GM23248 (cell line): ENCODE data around the gene RASSF3. TPM values are rescaled to one million over a fixed set of nuclear protein-coding genes. Genes with fewer than 3 reads are reported as not detected.
A peak's percentile ranks its signal among the peaks of the same experiment; 100 is the strongest.
"Not testable (repeated sequence)": the region's sequence is repeated elsewhere in the genome, so short reads cannot be mapped to it uniquely, and the experiment has no call there.

Experiments used
- DNase-seq: peaks from one replicate; pipeline ENCODE4 v3.0.0-alpha.2; 2015
- H2AFZ ChIP-seq: fragments of 200-600 bp; sonication (generic); 2 replicates; pipeline ENCODE4 v1.6.1; 2016; ENCODE audit warnings: antibody characterized with exemption
- H3F3A ChIP-seq: fragments of 200-600 bp; sonication (generic); 2 replicates; pipeline ENCODE4 v1.6.1; 2016; ENCODE audit warnings: mild to moderate bottlenecking, antibody characterized with exemption, mixed run types; ENCODE audit not compliant: insufficient read depth
- H3K27ac ChIP-seq: fragments of 200-600 bp; sonication (generic); 2 replicates; pipeline ENCODE4 v1.5.1; 2016; ENCODE audit warnings: mild to moderate bottlenecking
- H3K27me3 ChIP-seq: fragments of 200-600 bp; sonication (generic); replicated peaks from 2 replicates; pipeline ENCODE4 v1.6.1; 2016; ENCODE audit warnings: mild to moderate bottlenecking; ENCODE audit not compliant: insufficient read depth
- H3K36me3 ChIP-seq: fragments of 200-600 bp; sonication (generic); 2 replicates; pipeline ENCODE4 v1.6.1; 2016; ENCODE audit warnings: low read depth, mild to moderate bottlenecking
- H3K4me1 ChIP-seq: fragments of 200-600 bp; sonication (generic); 2 replicates; pipeline ENCODE4 v1.6.1; 2016; ENCODE audit warnings: mild to moderate bottlenecking; ENCODE audit not compliant: insufficient read depth
- H3K4me2 ChIP-seq: fragments of 200-600 bp; sonication (generic); one replicate; pipeline ENCODE4 v1.6.1; 2016; ENCODE audit warnings: mild to moderate bottlenecking; ENCODE audit not compliant: unreplicated experiment
- H3K4me3 ChIP-seq: fragments of 200-600 bp; sonication (generic); 2 replicates; pipeline ENCODE4 v1.5.1; 2016; ENCODE audit warnings: mild to moderate bottlenecking
- H3K79me2 ChIP-seq: fragments of 200-600 bp; sonication (generic); 2 replicates; pipeline ENCODE4 v1.6.1; 2016; ENCODE audit warnings: mild to moderate bottlenecking; ENCODE audit not compliant: insufficient read depth
- H3K9ac ChIP-seq: fragments of 200-600 bp; sonication (generic); 2 replicates; pipeline ENCODE4 v1.6.1; 2016; ENCODE audit warnings: mild to moderate bottlenecking
- H3K9me2 ChIP-seq: fragments of 200-600 bp; sonication (generic); 2 replicates; pipeline ENCODE4 v1.6.1; 2016; ENCODE audit warnings: mixed run types, mild to moderate bottlenecking, moderate library complexity; ENCODE audit not compliant: insufficient read depth
- H3K9me3 ChIP-seq: fragments of 200-600 bp; sonication (generic); one replicate; pipeline ENCODE4 v1.6.1; 2017; ENCODE audit warnings: low read depth
- H4K20me1 ChIP-seq: fragments of 200-600 bp; sonication (generic); 2 replicates; pipeline ENCODE4 v1.6.0; 2016; ENCODE audit not compliant: insufficient read depth
- EZH2 ChIP-seq: fragments of 200-600 bp; sonication (generic); IDR thresholded peaks from 2 replicates; pipeline ENCODE4 v1.6.1; 2018; ENCODE audit warnings: antibody characterized with exemption, mild to moderate bottlenecking; ENCODE audit not compliant: insufficient read depth, poor library complexity, severe bottlenecking
- EZH2phosphoT487 ChIP-seq: fragments of 200-600 bp; sonication (generic); IDR thresholded peaks from 2 replicates; pipeline ENCODE4 v1.6.1; 2018; ENCODE audit warnings: antibody characterized with exemption, moderate library complexity, mild to moderate bottlenecking, low read depth; ENCODE audit not compliant: insufficient read depth
- WGBS, 2 experiments: methylation state at CpG; one replicate each; pipeline ENCODE4 v1.1.6; 2015 to 2017; ENCODE audit warnings: low lambda C conversion rate in 2 of 2, low coverage in 1 of 2; ENCODE audit errors: missing lambda C conversion rate in 2 of 2; 5-methylcytosine and 5-hydroxymethylcytosine counted together
- in situ Hi-C: fragments of 300-500 bp; cut with MboI; formaldehyde crosslinking; loops from 2 replicates; pipeline ENCODE4 v1.15.0; 2020
- polyA plus RNA-seq: library from polyadenylated mRNA; unstranded; fragments of >200 nt; fragmentation: Nextera tagmentation; extraction: Ambion mirVana; gene quantifications from 2 replicates; pipeline ENCODE4 v1.2.1, GENCODE V29; 2016
- total RNA-seq: library from RNA; depleted of rRNA; stranded (reverse); fragments of >200 nt; shearing (Covaris generic); gene quantifications from 2 replicates; pipeline ENCODE4 v1.2.3, GENCODE V29; 2014

Gene RASSF3
- total and polyA plus RNA-seq, 2 experiments from 2014 or later = 1.9 to 4.9 TPM

- H3K27me3 ChIP-seq = no peaks in the 10 kb centered on the region
- H2AFZ ChIP-seq = peak overlapping the region; percentile 92
- no peak overlapping the region for H3K27ac ChIP-seq
- no peaks in the 10 kb centered on the region for H3K9me3 ChIP-seq
- no peaks in the 10 kb centered on the region for H3K36me3 ChIP-seq
- 0 out of 2 replicates have a peak, but pooled peaks cover 1% of the 10 kb centered on the region for H3K4me1 ChIP-seq
- peaks cover 31% of the 10 kb centered on the region for H3K79me2 ChIP-seq
- H3K4me2 ChIP-seq = peak overlapping the region; percentile 90
- H4K20me1 ChIP-seq = no peaks in the 10 kb centered on the region
- peak overlapping the region; percentile 75 for H3K4me3 ChIP-seq
- no peak for TF ChIP-seq EZH2
- no peak for TF ChIP-seq EZH2phosphoT487
- peak overlapping the region; percentile 66 for H3K9ac ChIP-seq
- WGBS, 2 experiments = 0% methylated on average over 29 to 52 of the region's 60 CpGs
- DNase-seq = peak; percentile 76
- peaks cover 18% of the 10 kb centered on the region for H3F3A ChIP-seq
- H3K9me2 ChIP-seq = no peaks in the 10 kb centered on the region
- in situ Hi-C loops = no loop called here
These were observed 505 bp downstream of the RASSF3 start for GRCh38 chr12:64610660-64611340.

GRCh38 chr12:64611341-64612284 lies 1.3 kb downstream of the RASSF3 start:
- Histone ChIP-seq H3K4me2 (peak overlapping the region; percentile 90), H3K27ac (no peak overlapping the region), H4K20me1 (no peaks in the 10 kb centered on the region), H3K4me3 (peak overlapping the region; percentile 75), H3K9me2 (no peaks in the 10 kb centered on the region), H3K9ac (peak overlapping the region; percentile 66), H3K79me2 (peaks cover 31% of the 10 kb centered on the region), H3K27me3 (no peaks in the 10 kb centered on the region), H3F3A (peaks cover 18% of the 10 kb centered on the region), H3K36me3 (no peaks in the 10 kb centered on the region), H3K4me1 (peaks cover 8% of the 10 kb centered on the region; the same call in 1 of the 2 replicates), H2AFZ (peak overlapping the region; percentile 92), H3K9me3 (no peaks in the 10 kb centered on the region)
- TF ChIP-seq EZH2 (no peak), EZH2phosphoT487 (no peak)
- DNase-seq = peak; percentile 65
- in situ Hi-C loops = no loop called here
- 18 to 19% methylated on average over 31 of the region's 31 CpGs for WGBS, 2 experiments

GRCh38 chr12:64612843-64613242 lies 2.5 kb downstream of the RASSF3 start:
- Histone ChIP-seq H3K9me3 (no peaks in the 10 kb centered on the region), H3K4me3 (no peak overlapping the region), H2AFZ (no peak overlapping the region), H3K36me3 (no peaks in the 10 kb centered on the region), H3K9me2 (no peaks in the 10 kb centered on the region), H3F3A (peaks cover 18% of the 10 kb centered on the region), H3K27ac (no peak overlapping the region), H3K4me1 (peaks cover 8% of the 10 kb centered on the region; the same call in 1 of the 2 replicates), H3K9ac (no peak overlapping the region), H4K20me1 (no peaks in the 10 kb centered on the region), H3K4me2 (no peak overlapping the region), H3K79me2 (peaks cover 37% of the 10 kb centered on the region), H3K27me3 (no peaks in the 10 kb centered on the region)
- WGBS, 2 experiments = 62 to 66% methylated on average over 4 of the region's 4 CpGs
- TF ChIP-seq EZH2 (no peak), EZH2phosphoT487 (no peak)
- in situ Hi-C loops = no loop called here
- no peak for DNase-seq

- in situ Hi-C loops, H3K36me3 ChIP-seq, H3K4me3 ChIP-seq, H2AFZ ChIP-seq, H3K9me3 ChIP-seq, DNase-seq, H3K9me2 ChIP-seq, H3K4me1 ChIP-seq, H3K27me3 ChIP-seq, H3K9ac ChIP-seq, H4K20me1 ChIP-seq, H3K27ac ChIP-seq, H3K4me2 ChIP-seq: not testable (repeated sequence)
- Histone ChIP-seq H3K79me2 (peaks cover 42% of the 10 kb centered on the region), H3F3A (peaks cover 13% of the 10 kb centered on the region)
- 92 to 94% methylated on average over 19 of the region's 19 CpGs for WGBS, 2 experiments
These were observed 3.6 kb downstream of the RASSF3 start for GRCh38 chr12:64613775-64614398.
